Sigmoid colon (tissue), 4 donors: ENCODE results near the gene STK39.
"Not testable (repeated sequence)": the region's sequence is repeated elsewhere in the genome, so short reads cannot be mapped to it uniquely, and the experiment has no call there.

Source experiments
- CTCF ChIP-seq, 4 experiments: fragments of 450-650 bp in 3 of 4; fragments of 200-600 bp in 1 of 4; IDR thresholded peaks; one replicate each; pipeline ENCODE4 v1.5.1; 2016 to 2019; ENCODE audit warnings: antibody characterized with exemption in 4 of 4, mild to moderate bottlenecking in 3 of 4, moderate library complexity in 2 of 4
- EP300 ChIP-seq, 4 donors: sonication (generic); formaldehyde crosslinking; IDR thresholded peaks; one replicate each; pipeline ENCODE4 v1.6.1; 2017; ENCODE audit warnings: antibody characterized with exemption in 4 of 4
- POLR2A ChIP-seq, 2 donors: fragments of 450-650 bp; IDR thresholded peaks; one replicate each; pipeline ENCODE4 v1.6.1; 2016; ENCODE audit warnings: antibody characterized with exemption in 2 of 2, mild to moderate bottlenecking in 2 of 2, moderate library complexity in 2 of 2
- POLR2AphosphoS5 ChIP-seq, 4 donors: sonication (generic); formaldehyde crosslinking; IDR thresholded peaks; one replicate each; pipeline ENCODE4 v1.6.1; 2017; ENCODE audit warnings: antibody characterized with exemption in 4 of 4

- TF ChIP-seq CTCF, POLR2A, POLR2AphosphoS5, EP300 (IDR thresholded peaks at IDR 0.05): not testable (repeated sequence)
Measured at GRCh38 chr2:168042127-168042824, 205.1 kb downstream of the STK39 start.
